Kidney (tissue), 14 donors: ENCODE data around the gene USP22. TPM values are rescaled to one million over a fixed set of nuclear protein-coding genes. Genes with fewer than 3 reads are reported as not detected.
A peak's percentile ranks its signal among the peaks of the same experiment; 100 is the strongest.

Source experiments
- DNase-seq, 5 donors: peaks; one replicate each; pipeline ENCODE4 v3.0.0-alpha.2; 2013 to 2020
- FAIRE-seq: peaks from 2 replicates; lab custom pipeline; 2012; peaks lifted over from hg19 to GRCh38; lab: Jason Lieb, UNC
- H3K27ac ChIP-seq, 2 donors: one replicate each; pipeline ENCODE4 v1.7.0; 2013; ENCODE audit warnings: low read depth in 2 of 2, low read length in 2 of 2, inconsistent platforms in 1 of 2
- H3K27me3 ChIP-seq: one replicate; pipeline ENCODE4 v1.7.1; 2013; ENCODE audit warnings: low read length, inconsistent platforms; ENCODE audit not compliant: control insufficient read depth, insufficient read depth
- H3K36me3 ChIP-seq, 3 donors: one replicate each; pipeline versions ENCODE4 v1.7.0 to v1.7.1; 2013; ENCODE audit warnings: low read length in 3 of 3, control low read depth in 1 of 3, inconsistent platforms in 1 of 3; ENCODE audit not compliant: insufficient read depth in 3 of 3, control insufficient read depth in 2 of 3
- H3K4me1 ChIP-seq, 3 donors: one replicate each; pipeline versions ENCODE4 v1.7.0 to v1.7.1; 2013; ENCODE audit warnings: low read length in 3 of 3, inconsistent platforms in 1 of 3, low read depth in 1 of 3; ENCODE audit not compliant: control insufficient read depth in 2 of 3, insufficient read depth in 2 of 3
- H3K4me3 ChIP-seq, 3 donors: one replicate each; pipeline versions ENCODE4 v1.7.0 to v1.8.1; 2013; ENCODE audit warnings: low read length in 3 of 3, control low read depth in 1 of 3, inconsistent platforms in 1 of 3
- H3K9ac ChIP-seq, 3 donors: one replicate each; pipeline versions ENCODE4 v1.7.0 to v1.7.1; 2013; ENCODE audit warnings: low read length in 3 of 3, control low read depth in 1 of 3, inconsistent platforms in 1 of 3
- H3K9me3 ChIP-seq, 3 donors: one replicate each; pipeline versions ENCODE4 v1.7.0 to v1.7.1; 2013; ENCODE audit warnings: low read length in 3 of 3, control low read depth in 1 of 3, inconsistent platforms in 1 of 3; ENCODE audit not compliant: control insufficient read depth in 2 of 3, insufficient read depth in 1 of 3
- intact Hi-C: fragments of 100-400 bp; cut with DNase I; formaldehyde crosslinking; loops from one replicate; pipeline ENCODE4 v1.11.1; 2022
- polyA plus RNA-seq: library from polyadenylated mRNA; stranded (reverse); fragments of 350-450 nt; fragmentation: Illumina TruSeq; extraction: RNeasy Lipid Tissue Mini Kit (QIAGEN cat#74804); gene quantifications from one replicate; pipeline ENCODE4 v1.2.3, GENCODE V29; 2014; ENCODE audit warnings: low read depth, low replicate concordance; ENCODE audit not compliant: insufficient read depth
- total RNA-seq: library from RNA; stranded (reverse); fragmentation: NEBNext Ultra II Directional; extraction: Animal tissue kit (Norgen Biotek cat#: 25700); gene quantifications from one replicate; pipeline ENCODE4 v1.2.1, GENCODE V29; 2021
- TF ChIP-seq, protein P1 (sequence below): IDR thresholded peaks from 3 replicates; pipeline ENCODE4 v1.5.1; 2012; ENCODE audit warnings: mild to moderate bottlenecking, moderate library complexity, borderline replicate concordance; ENCODE audit not compliant: insufficient read depth; ENCODE audit errors: extremely low read depth
- donor health status: control.
- donor health status: control.
- donor health status: control.
- donor health status: control.
- donor health status: control.
- donor health status: DM: yes; HTN: yes; CAD: no.
- donor health status: Normal renal cell carcinoma (clear cell type).

Gene USP22
- total and polyA plus RNA-seq, 2 donors from 2014 or later, result 47.8 to 176 TPM

DNA sequence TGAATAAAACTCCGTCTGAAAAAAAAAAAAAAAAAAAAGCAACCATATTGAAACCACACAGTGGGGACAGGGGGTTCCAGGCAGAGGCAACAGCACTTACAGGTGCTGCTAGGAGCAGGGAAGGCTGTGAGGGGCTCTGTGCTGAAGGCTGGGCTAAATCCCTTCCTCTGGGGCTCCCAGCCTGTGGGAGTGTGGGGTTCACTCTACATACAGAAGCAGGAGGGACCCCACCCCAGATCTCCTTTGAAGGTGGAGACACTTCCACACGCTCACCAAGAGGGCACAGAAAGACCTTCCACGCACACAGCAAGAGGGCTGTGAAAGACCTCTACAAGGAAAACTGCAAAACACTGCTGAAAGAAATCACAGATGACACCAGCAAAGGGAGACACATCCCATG, 53.9 kb downstream of the USP22 start:
- peak in 1 of 5 donors; percentile 29 for DNase-seq
- intact Hi-C loops, result no loop called here

GRCh38 chr17:20988001-20988636, 54.7 kb downstream of the USP22 start:
- Histone ChIP-seq H3K4me3 (no peak overlapping the region), H3K36me3 (no peaks in the 10 kb centered on the region), H3K4me1 (peaks cover 0 to under 1% (median 0%) of the 10 kb centered on the region in 3 donors), H3K27ac (no peak overlapping the region), H3K9ac (no peak overlapping the region), H3K9me3 (no peaks in the 10 kb centered on the region), H3K27me3 (no peaks in the 10 kb centered on the region)
- DNase-seq (peak in 1 of 5 donors; percentile 37), FAIRE-seq (no peak)
- TF ChIP-seq, protein P1, sequence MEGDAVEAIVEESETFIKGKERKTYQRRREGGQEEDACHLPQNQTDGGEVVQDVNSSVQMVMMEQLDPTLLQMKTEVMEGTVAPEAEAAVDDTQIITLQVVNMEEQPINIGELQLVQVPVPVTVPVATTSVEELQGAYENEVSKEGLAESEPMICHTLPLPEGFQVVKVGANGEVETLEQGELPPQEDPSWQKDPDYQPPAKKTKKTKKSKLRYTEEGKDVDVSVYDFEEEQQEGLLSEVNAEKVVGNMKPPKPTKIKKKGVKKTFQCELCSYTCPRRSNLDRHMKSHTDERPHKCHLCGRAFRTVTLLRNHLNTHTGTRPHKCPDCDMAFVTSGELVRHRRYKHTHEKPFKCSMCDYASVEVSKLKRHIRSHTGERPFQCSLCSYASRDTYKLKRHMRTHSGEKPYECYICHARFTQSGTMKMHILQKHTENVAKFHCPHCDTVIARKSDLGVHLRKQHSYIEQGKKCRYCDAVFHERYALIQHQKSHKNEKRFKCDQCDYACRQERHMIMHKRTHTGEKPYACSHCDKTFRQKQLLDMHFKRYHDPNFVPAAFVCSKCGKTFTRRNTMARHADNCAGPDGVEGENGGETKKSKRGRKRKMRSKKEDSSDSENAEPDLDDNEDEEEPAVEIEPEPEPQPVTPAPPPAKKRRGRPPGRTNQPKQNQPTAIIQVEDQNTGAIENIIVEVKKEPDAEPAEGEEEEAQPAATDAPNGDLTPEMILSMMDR, result no peak
- intact Hi-C loops, result no loop called here

More for the DNA sequence above, 53.9 kb downstream of the USP22 start:
- Histone ChIP-seq H3K27me3 (no peaks in the 10 kb centered on the region), H3K9me3 (no peaks in the 10 kb centered on the region), H3K27ac (no peak overlapping the region), H3K9ac (no peak overlapping the region), H3K4me3 (no peak overlapping the region), H3K36me3 (no peaks in the 10 kb centered on the region), H3K4me1 (peaks cover 0 to 3% (median 0%) of the 10 kb centered on the region in 3 donors)
- TF ChIP-seq, protein P1, result no peak
- no peak for FAIRE-seq

DNA sequence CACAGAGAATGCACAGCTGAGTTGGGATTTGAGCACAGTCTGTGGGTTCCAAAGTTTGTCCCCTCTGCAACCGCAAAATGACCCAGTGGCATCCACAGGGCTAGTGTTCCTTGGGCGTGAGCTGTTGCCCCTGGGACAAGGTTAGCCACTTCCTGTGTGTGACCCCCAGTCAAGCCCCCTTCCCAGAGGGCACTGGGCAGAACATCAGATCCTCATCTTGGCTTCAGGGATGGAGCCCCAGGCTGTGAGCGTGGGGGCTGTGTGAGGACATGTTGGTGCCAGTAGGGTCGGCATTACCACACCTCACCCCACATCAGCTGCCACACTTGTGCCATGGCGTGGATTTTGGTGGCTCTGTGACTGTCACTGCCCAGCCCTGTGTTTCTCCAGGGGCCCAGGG, 55.3 kb downstream of the USP22 start:
- H3K36me3 ChIP-seq, result no peaks in the 10 kb centered on the region
- no peaks in the 10 kb centered on the region for H3K27me3 ChIP-seq
- TF ChIP-seq, protein P1, result no peak
- no peak overlapping the region for H3K4me3 ChIP-seq
- H3K9me3 ChIP-seq, result no peaks in the 10 kb centered on the region
- H3K9ac ChIP-seq, result no peak overlapping the region
- FAIRE-seq (no peak), DNase-seq (peak in 1 of 5 donors; percentile 37)
- H3K27ac ChIP-seq, result no peak overlapping the region
- H3K4me1 ChIP-seq, result no peaks in the 10 kb centered on the region
- intact Hi-C loops, result no loop called here
